Keratinocyte (primary cell): ENCODE results near the gene SLC45A2. TPM values are rescaled to one million over a fixed set of nuclear protein-coding genes. Genes with fewer than 3 reads are reported as not detected.

Source experiments
- DNase-seq: peaks from one replicate; pipeline ENCODE4 v3.0.0-alpha.2; 2011; ENCODE audit warnings: low read depth, missing footprints, low spot score
- FAIRE-seq: peaks from 2 replicates; lab custom pipeline; 2011; peaks lifted over from hg19 to GRCh38; lab: Jason Lieb, UNC
- H2AFZ ChIP-seq: 2 replicates; pipeline ENCODE4 v1.6.0; 2012; ENCODE audit warnings: low read length, control low read depth, inconsistent platforms; ENCODE audit not compliant: control insufficient read depth
- H3K27ac ChIP-seq: 2 replicates; pipeline ENCODE4 v1.5.1; 2011; ENCODE audit warnings: low read length; ENCODE audit not compliant: control insufficient read depth, insufficient read depth
- H3K27me3 ChIP-seq: 3 replicates; pipeline ENCODE4 v1.6.0; 2011; ENCODE audit warnings: low read length; ENCODE audit not compliant: control insufficient read depth, insufficient read depth; ENCODE audit errors: extremely low read depth
- H3K36me3 ChIP-seq, 2 experiments: 2 replicates in 1 of 2; 3 replicates in 1 of 2; pipeline ENCODE4 v1.5.1; 2011; ENCODE audit warnings: low read length in 2 of 2, mild to moderate bottlenecking in 1 of 2; ENCODE audit not compliant: control insufficient read depth in 2 of 2, insufficient read depth in 2 of 2; ENCODE audit errors: extremely low read depth in 1 of 2
- H3K4me1 ChIP-seq: 3 replicates; pipeline ENCODE4 v1.5.1; 2011; ENCODE audit warnings: low read length; ENCODE audit not compliant: control insufficient read depth, insufficient read depth; ENCODE audit errors: extremely low read depth
- H3K4me2 ChIP-seq: 3 replicates; pipeline ENCODE4 v1.6.0; 2011; ENCODE audit warnings: low read depth, low read length; ENCODE audit not compliant: control insufficient read depth, insufficient read depth; ENCODE audit errors: extremely low read depth
- H3K4me3 ChIP-seq, 3 experiments: fragments of 200-600 bp in 1 of 3; sonication (generic) in 1 of 3; 2 replicates in 2 of 3; 3 replicates in 1 of 3; pipeline ENCODE4 v1.5.1; 2011 to 2016; ENCODE audit warnings: low read length in 3 of 3, mild to moderate bottlenecking in 3 of 3, control low read depth in 2 of 3, inconsistent platforms in 1 of 3, low read depth in 1 of 3, mixed read lengths in 1 of 3, mixed run types in 1 of 3, moderate library complexity in 1 of 3; ENCODE audit not compliant: control insufficient read depth in 2 of 3, insufficient read depth in 2 of 3; ENCODE audit errors: extremely low read depth in 1 of 3
- H3K79me2 ChIP-seq: 2 replicates; pipeline ENCODE4 v1.6.0; 2012; ENCODE audit warnings: low read length; ENCODE audit not compliant: control insufficient read depth, insufficient read depth
- H3K9ac ChIP-seq: 3 replicates; pipeline ENCODE4 v1.6.0; 2011; ENCODE audit warnings: low read length; ENCODE audit not compliant: control insufficient read depth, insufficient read depth; ENCODE audit errors: extremely low read depth
- H3K9me1 ChIP-seq: 3 replicates; pipeline ENCODE4 v1.6.0; 2011; ENCODE audit warnings: low read length; ENCODE audit not compliant: control insufficient read depth, insufficient read depth; ENCODE audit errors: extremely low read depth
- H3K9me3 ChIP-seq: 2 replicates; pipeline ENCODE4 v1.5.1; 2012; ENCODE audit warnings: low read depth, low read length; ENCODE audit not compliant: control insufficient read depth
- H4K20me1 ChIP-seq: 3 replicates; pipeline ENCODE4 v1.6.0; 2011; ENCODE audit warnings: low read length; ENCODE audit not compliant: control insufficient read depth, insufficient read depth; ENCODE audit errors: extremely low read depth
- CTCF ChIP-seq, 3 experiments: IDR thresholded peaks in 1 of 3; conservative IDR thresholded peaks in 1 of 3; optimal IDR thresholded peaks in 1 of 3; 2 replicates in 2 of 3; 3 replicates in 1 of 3; pipeline versions ENCODE3 to v1.5.1; 2011; ENCODE audit warnings: low read length in 3 of 3, mild to moderate bottlenecking in 3 of 3, moderate library complexity in 2 of 3, control low read depth in 1 of 3, inconsistent platforms in 1 of 3; ENCODE audit not compliant: insufficient read depth in 2 of 3; ENCODE audit errors: extremely low read depth in 1 of 3
- EZH2 ChIP-seq: IDR thresholded peaks from one replicate; pipeline ENCODE4 v1.6.1; 2012; ENCODE audit warnings: inconsistent platforms, mild to moderate bottlenecking, low read length, moderate library complexity
- dilution Hi-C: fragments of 300-500 bp; cut with MboI; formaldehyde crosslinking; loops from one replicate; pipeline ENCODE4 v1.7.0; 2020; ENCODE audit warnings: low sequenced_read_pairs; ENCODE audit not compliant: extremely low pct_ligation_motif_present
- polyA plus RNA-seq, 5 experiments: library from polyadenylated mRNA; depleted of rRNA in 3 of 5; stranded (reverse) in 3 of 5; stranded (forward) in 1 of 5; unstranded in 1 of 5; fragments of >200 nt; gene quantifications; 1 replicate in 1 of 5; 2 replicates in 3 of 5; 3 replicates in 1 of 5; pipeline versions ENCODE4 v1.2.1 to v1.2.3, GENCODE V29; 2011 to 2012; ENCODE audit warnings: missing spikeins in 2 of 5, low read depth in 1 of 5, low replicate concordance in 1 of 5

Gene SLC45A2
- polyA plus RNA-seq, 1 donor (not counting 4 experiments of a cell fraction or from before 2014, with no cell fraction given): 0.04 TPM

- no peak for FAIRE-seq
- Histone ChIP-seq H3K36me3 (no peaks in the 10 kb centered on the region), H3K9me1 (no peaks in the 10 kb centered on the region), H3K4me1 (no peaks in the 10 kb centered on the region), H3K4me3 (no peak overlapping the region), H2AFZ (no peak overlapping the region), H3K9me3 (no peaks in the 10 kb centered on the region), H3K9ac (no peak overlapping the region), H4K20me1 (no peaks in the 10 kb centered on the region), H3K27me3 (peaks cover 37% of the 10 kb centered on the region), H3K27ac (no peak overlapping the region), H3K4me2 (no peak overlapping the region), H3K79me2 (no peaks in the 10 kb centered on the region)
- dilution Hi-C loops: loop anchor here (25.0 kb wide), 1 partner anchor 452 kb away; no protein-coding TSS in a partner anchor
- no peak for TF ChIP-seq EZH2
- no peak for TF ChIP-seq CTCF (optimal IDR thresholded peaks at IDR 0.05 in 1 of 3, IDR thresholded peaks at IDR 0.05 in 1 of 3, conservative IDR thresholded peaks at IDR 0.05 in 1 of 3; ENCODE audit: extremely low read depth in 1 of 3, insufficient read depth in 2 of 3, low read length in 3 of 3)
- no peak for DNase-seq
Observed at GRCh38 chr5:33939556-33940262, 44.8 kb downstream of the SLC45A2 start.

DNA sequence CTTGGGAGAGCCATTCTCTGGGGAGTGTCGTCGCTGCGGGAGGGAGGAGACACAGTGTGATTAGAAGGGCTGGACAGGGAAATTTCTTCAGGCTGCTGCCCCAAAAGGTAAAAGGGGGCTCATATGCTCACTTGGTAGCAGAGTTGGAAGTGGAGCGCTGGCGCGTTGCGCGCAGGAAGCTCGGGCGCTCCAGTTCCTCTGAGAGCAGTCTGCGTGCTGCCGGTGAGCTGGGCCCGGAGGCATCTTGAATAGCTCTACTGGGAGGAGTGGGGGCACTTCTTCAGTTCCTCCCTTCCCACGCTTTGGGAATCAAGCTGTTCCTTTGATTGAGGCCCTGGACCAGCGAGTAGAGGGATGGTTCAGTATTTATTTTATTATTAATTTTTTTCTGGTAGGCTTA, 45.6 kb downstream of the SLC45A2 start:
- H3K79me2 ChIP-seq: no peaks in the 10 kb centered on the region
- no peak overlapping the region for H3K9ac ChIP-seq
- FAIRE-seq (no peak), DNase-seq (no peak)
- no peak overlapping the region for H2AFZ ChIP-seq
- no peak for TF ChIP-seq EZH2
- no peak for TF ChIP-seq CTCF (optimal IDR thresholded peaks at IDR 0.05 in 1 of 3, IDR thresholded peaks at IDR 0.05 in 1 of 3, conservative IDR thresholded peaks at IDR 0.05 in 1 of 3; ENCODE audit: extremely low read depth in 1 of 3, insufficient read depth in 2 of 3, low read length in 3 of 3)
- H3K4me2 ChIP-seq: no peak overlapping the region
- H3K9me3 ChIP-seq: no peaks in the 10 kb centered on the region
- H4K20me1 ChIP-seq: no peaks in the 10 kb centered on the region
- H3K36me3 ChIP-seq: no peaks in the 10 kb centered on the region
- H3K27me3 ChIP-seq: peaks cover 37% of the 10 kb centered on the region
- dilution Hi-C loops: loop anchor here (25.0 kb wide), 1 partner anchor 452 kb away; no protein-coding TSS in a partner anchor
- H3K27ac ChIP-seq: no peak overlapping the region
- H3K4me3 ChIP-seq: no peak overlapping the region
- H3K9me1 ChIP-seq: no peaks in the 10 kb centered on the region
- H3K4me1 ChIP-seq: no peaks in the 10 kb centered on the region
